ENCODE data around the gene CDKN2B-AS1.

The CDKN2B-AS1 gene

GRCh38 chr9:22064957-22065356, 70.4 kb downstream of the CDKN2B-AS1 start:
- H2AFZ ChIP-seq (ENCODE audit: low read length): no peak overlapping the region
- no peak overlapping the region for H3K9ac ChIP-seq (ENCODE audit: low read depth, low read length, poor library complexity)
- no peaks in the 10 kb centered on the region for H3K27me3 ChIP-seq (ENCODE audit: control insufficient read depth in 3 of 3, insufficient read depth in 3 of 3, low read depth in 1 of 3, low read length in 3 of 3)
- H4K91ac ChIP-seq (ENCODE audit: low read depth, low read length, poor library complexity): no peak overlapping the region
- no peak overlapping the region for H3K14ac ChIP-seq (ENCODE audit: low read length)
- no peak overlapping the region for H4K8ac ChIP-seq (ENCODE audit: low read depth, low read length)
- H3K18ac ChIP-seq (ENCODE audit: low read length): no peak overlapping the region
- no peak overlapping the region for H3K27ac ChIP-seq (replicated peaks; ENCODE audit: low read length)
- WGBS, 2 donors (ENCODE audit: extremely low coverage in 2 of 2, insufficient read length in 2 of 2, insufficient replicate concordance in 1 of 2): no CpG with 5 or more reads among the region's 2 CpGs
- H3K36me3 ChIP-seq (replicated peaks in 1 of 2; ENCODE audit: control insufficient read depth in 2 of 2, insufficient read depth in 2 of 2, low read length in 2 of 2): no peaks in the 10 kb centered on the region
- no peak overlapping the region for H2BK15ac ChIP-seq (ENCODE audit: low read length)
- no peak overlapping the region for H3K4me2 ChIP-seq (ENCODE audit: insufficient read depth, low read length, poor library complexity, severe bottlenecking)
- no peak for DNase-seq (ENCODE audit: low spot score)
- H3K79me1 ChIP-seq (ENCODE audit: low read depth, low read length): no peaks in the 10 kb centered on the region
- no peak overlapping the region for H2AK5ac ChIP-seq (ENCODE audit: low read depth, low read length)
- H3K4ac ChIP-seq (ENCODE audit: low read length): no peak overlapping the region
- no peaks in the 10 kb centered on the region for H3K4me1 ChIP-seq (ENCODE audit: control insufficient read depth in 2 of 2, insufficient read depth in 1 of 2, low read depth in 1 of 2, low read length in 2 of 2)
- no peak overlapping the region for H2BK120ac ChIP-seq (ENCODE audit: low read depth, low read length)
- H3K9me3 ChIP-seq (replicated peaks in 1 of 2; ENCODE audit: control insufficient read depth in 2 of 2, insufficient read depth in 1 of 2, low read depth in 1 of 2, low read length in 2 of 2): no peaks in the 10 kb centered on the region
- H3K23ac ChIP-seq (ENCODE audit: low read depth, low read length, poor library complexity): no peak overlapping the region
- no peak overlapping the region for H2BK5ac ChIP-seq (ENCODE audit: low read length)
- no peak overlapping the region for H3K4me3 ChIP-seq (ENCODE audit: low read length in 2 of 2)
- no peak overlapping the region for H2BK12ac ChIP-seq (ENCODE audit: low read length)

- H3K4me2 ChIP-seq (ENCODE audit: insufficient read depth, low read length, poor library complexity, severe bottlenecking): no peak overlapping the region
- no peak for DNase-seq (ENCODE audit: low spot score)
- H3K36me3 ChIP-seq (replicated peaks in 1 of 2; ENCODE audit: control insufficient read depth in 2 of 2, insufficient read depth in 2 of 2, low read length in 2 of 2): no peaks in the 10 kb centered on the region
- H3K27me3 ChIP-seq (ENCODE audit: control insufficient read depth in 3 of 3, insufficient read depth in 3 of 3, low read depth in 1 of 3, low read length in 3 of 3): no peaks in the 10 kb centered on the region
- no peak overlapping the region for H3K4ac ChIP-seq (ENCODE audit: low read length)
- H2AK5ac ChIP-seq (ENCODE audit: low read depth, low read length): no peak overlapping the region
- H3K79me1 ChIP-seq (ENCODE audit: low read depth, low read length): no peaks in the 10 kb centered on the region
- no peaks in the 10 kb centered on the region for H3K9me3 ChIP-seq (replicated peaks in 1 of 2; ENCODE audit: control insufficient read depth in 2 of 2, insufficient read depth in 1 of 2, low read depth in 1 of 2, low read length in 2 of 2)
- no CpG with 5 or more reads among the region's 4 CpGs for WGBS, 2 donors (ENCODE audit: extremely low coverage in 2 of 2, insufficient read length in 2 of 2, insufficient replicate concordance in 1 of 2)
- no peak overlapping the region for H2BK15ac ChIP-seq (ENCODE audit: low read length)
- H3K4me3 ChIP-seq (ENCODE audit: low read length in 2 of 2): no peak overlapping the region
- H3K14ac ChIP-seq (ENCODE audit: low read length): no peak overlapping the region
- no peak overlapping the region for H3K9ac ChIP-seq (ENCODE audit: low read depth, low read length, poor library complexity)
- no peak overlapping the region for H4K91ac ChIP-seq (ENCODE audit: low read depth, low read length, poor library complexity)
- H4K8ac ChIP-seq (ENCODE audit: low read depth, low read length): no peak overlapping the region
- H2AFZ ChIP-seq (ENCODE audit: low read length): no peak overlapping the region
- H3K4me1 ChIP-seq (ENCODE audit: control insufficient read depth in 2 of 2, insufficient read depth in 1 of 2, low read depth in 1 of 2, low read length in 2 of 2): no peaks in the 10 kb centered on the region
- H3K18ac ChIP-seq (ENCODE audit: low read length): no peak overlapping the region
- H2BK5ac ChIP-seq (ENCODE audit: low read length): no peak overlapping the region
- H2BK12ac ChIP-seq (ENCODE audit: low read length): no peak overlapping the region
- no peak overlapping the region for H2BK120ac ChIP-seq (ENCODE audit: low read depth, low read length)
- H3K27ac ChIP-seq (replicated peaks; ENCODE audit: low read length): no peak overlapping the region
- no peak overlapping the region for H3K23ac ChIP-seq (ENCODE audit: low read depth, low read length, poor library complexity)
These were observed 71.0 kb downstream of the CDKN2B-AS1 start for GRCh38 chr9:22065431-22066200.

GRCh38 chr9:22067196-22067595, 72.6 kb downstream of the CDKN2B-AS1 start:
- H4K8ac ChIP-seq (ENCODE audit: low read depth, low read length): no peak overlapping the region
- H3K14ac ChIP-seq (ENCODE audit: low read length): no peak overlapping the region
- DNase-seq (ENCODE audit: low spot score): no peak
- H2AK5ac ChIP-seq (ENCODE audit: low read depth, low read length): no peak overlapping the region
- no peak overlapping the region for H2BK12ac ChIP-seq (ENCODE audit: low read length)
- H3K4me1 ChIP-seq (ENCODE audit: control insufficient read depth in 2 of 2, insufficient read depth in 1 of 2, low read depth in 1 of 2, low read length in 2 of 2): no peaks in the 10 kb centered on the region
- H2BK15ac ChIP-seq (ENCODE audit: low read length): no peak overlapping the region
- H3K36me3 ChIP-seq (replicated peaks in 1 of 2; ENCODE audit: control insufficient read depth in 2 of 2, insufficient read depth in 2 of 2, low read length in 2 of 2): no peaks in the 10 kb centered on the region
- H3K23ac ChIP-seq (ENCODE audit: low read depth, low read length, poor library complexity): no peak overlapping the region
- no peak overlapping the region for H3K4me2 ChIP-seq (ENCODE audit: insufficient read depth, low read length, poor library complexity, severe bottlenecking)
- no peak overlapping the region for H3K18ac ChIP-seq (ENCODE audit: low read length)
- H3K79me1 ChIP-seq (ENCODE audit: low read depth, low read length): no peaks in the 10 kb centered on the region
- no peak overlapping the region for H2BK120ac ChIP-seq (ENCODE audit: low read depth, low read length)
- no peak overlapping the region for H2BK5ac ChIP-seq (ENCODE audit: low read length)
- H2AFZ ChIP-seq (ENCODE audit: low read length): no peak overlapping the region
- no peak overlapping the region for H4K91ac ChIP-seq (ENCODE audit: low read depth, low read length, poor library complexity)
- WGBS, 2 donors (ENCODE audit: extremely low coverage in 2 of 2, insufficient read length in 2 of 2, insufficient replicate concordance in 1 of 2): no CpG with 5 or more reads among the region's 4 CpGs
- H3K9me3 ChIP-seq (replicated peaks in 1 of 2; ENCODE audit: control insufficient read depth in 2 of 2, insufficient read depth in 1 of 2, low read depth in 1 of 2, low read length in 2 of 2): no peaks in the 10 kb centered on the region
- H3K27me3 ChIP-seq (ENCODE audit: control insufficient read depth in 3 of 3, insufficient read depth in 3 of 3, low read depth in 1 of 3, low read length in 3 of 3): no peaks in the 10 kb centered on the region
- no peak overlapping the region for H3K9ac ChIP-seq (ENCODE audit: low read depth, low read length, poor library complexity)
- no peak overlapping the region for H3K4ac ChIP-seq (ENCODE audit: low read length)
- H3K27ac ChIP-seq (replicated peaks; ENCODE audit: low read length): no peak overlapping the region
- H3K4me3 ChIP-seq (ENCODE audit: low read length in 2 of 2): no peak overlapping the region

GRCh38 chr9:22068369-22068768, 73.8 kb downstream of the CDKN2B-AS1 start:
- Histone ChIP-seq H3K23ac (ENCODE audit: low read depth, low read length, poor library complexity) (no peak overlapping the region), H3K27ac (replicated peaks; ENCODE audit: low read length) (no peak overlapping the region), H2BK12ac (ENCODE audit: low read length) (no peak overlapping the region), H2BK120ac (ENCODE audit: low read depth, low read length) (no peak overlapping the region), H2AK5ac (ENCODE audit: low read depth, low read length) (no peak overlapping the region), H3K9ac (ENCODE audit: low read depth, low read length, poor library complexity) (no peak overlapping the region), H3K4ac (ENCODE audit: low read length) (no peak overlapping the region), H3K18ac (ENCODE audit: low read length) (no peak overlapping the region), H2BK15ac (ENCODE audit: low read length) (no peak overlapping the region), H3K27me3 (ENCODE audit: control insufficient read depth in 3 of 3, insufficient read depth in 3 of 3, low read depth in 1 of 3, low read length in 3 of 3) (no peaks in the 10 kb centered on the region), H3K4me1 (ENCODE audit: control insufficient read depth in 2 of 2, insufficient read depth in 1 of 2, low read depth in 1 of 2, low read length in 2 of 2) (no peaks in the 10 kb centered on the region), H3K36me3 (replicated peaks in 1 of 2; ENCODE audit: control insufficient read depth in 2 of 2, insufficient read depth in 2 of 2, low read length in 2 of 2) (no peaks in the 10 kb centered on the region), H3K4me2 (ENCODE audit: insufficient read depth, low read length, poor library complexity, severe bottlenecking) (no peak overlapping the region), H2BK5ac (ENCODE audit: low read length) (no peak overlapping the region), H2AFZ (ENCODE audit: low read length) (no peak overlapping the region), H4K8ac (ENCODE audit: low read depth, low read length) (no peak overlapping the region), H3K9me3 (replicated peaks in 1 of 2; ENCODE audit: control insufficient read depth in 2 of 2, insufficient read depth in 1 of 2, low read depth in 1 of 2, low read length in 2 of 2) (no peaks in the 10 kb centered on the region), H4K91ac (ENCODE audit: low read depth, low read length, poor library complexity) (no peak overlapping the region), H3K79me1 (ENCODE audit: low read depth, low read length) (no peaks in the 10 kb centered on the region), H3K4me3 (ENCODE audit: low read length in 2 of 2) (no peak overlapping the region), H3K14ac (ENCODE audit: low read length) (no peak overlapping the region)
- WGBS, 2 donors (ENCODE audit: extremely low coverage in 2 of 2, insufficient read length in 2 of 2, insufficient replicate concordance in 1 of 2): no CpG with 5 or more reads among the region's 8 CpGs
- DNase-seq (ENCODE audit: low spot score): no peak
